NCI-H226 (cell line): Measurements from ENCODE around the gene STAMBPL1.

ENCODE experiments used
- DNase-seq: peaks from one replicate; pipeline ENCODE4 v3.0.0-alpha.2; 2015

STAMBPL1 gene

GRCh38 chr10:88957381-88957780 lies 77.3 kb downstream of the STAMBPL1 start:
- no peak for DNase-seq

- no peak for DNase-seq
Observed at GRCh38 chr10:88958721-88959120, 78.7 kb downstream of the STAMBPL1 start.

DNA sequence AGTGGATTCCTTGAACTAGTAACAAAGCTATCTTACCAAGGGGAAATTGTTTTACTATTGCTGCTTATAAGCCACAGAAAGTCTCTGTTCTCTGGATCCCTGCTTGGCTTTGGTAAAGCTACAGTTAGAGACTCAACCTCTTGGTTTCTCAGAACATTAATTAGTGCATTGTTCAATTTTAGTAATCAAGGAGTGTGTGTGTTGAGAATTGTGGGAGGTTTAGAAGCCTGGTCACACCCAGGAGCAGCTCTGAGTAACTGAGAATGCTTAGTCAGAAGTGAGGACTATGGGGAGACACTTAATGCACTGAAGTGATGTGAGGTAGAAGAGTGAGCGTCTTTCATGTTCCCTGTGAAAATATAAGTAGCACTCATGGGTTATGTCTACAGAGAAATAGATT lies 80.8 kb downstream of the STAMBPL1 start:
- no peak for DNase-seq

GRCh38 chr10:88961266-88961665 lies 81.2 kb downstream of the STAMBPL1 start:
- DNase-seq = no peak

DNA sequence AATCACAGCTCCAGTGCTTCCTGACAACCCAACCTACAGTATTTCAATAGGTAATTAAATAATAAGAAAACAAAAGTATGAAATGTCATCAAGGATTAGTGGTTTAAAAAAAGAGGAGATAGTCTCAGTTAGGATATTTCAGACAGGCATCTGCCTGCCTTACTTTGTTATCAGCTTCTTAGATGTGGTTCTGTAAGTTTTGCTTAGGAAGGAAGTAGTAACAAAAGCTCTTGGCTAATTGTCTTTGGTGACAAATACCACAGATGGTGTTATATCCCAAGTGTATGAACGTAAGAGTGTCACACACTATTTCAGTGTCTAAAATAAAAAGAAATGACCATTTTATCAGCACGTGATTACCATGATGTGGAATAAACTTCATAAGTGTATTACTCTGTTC lies 82.3 kb downstream of the STAMBPL1 start:
- DNase-seq = no peak

GRCh38 chr10:88963318-88963717 lies 83.3 kb downstream of the STAMBPL1 start:
- DNase-seq = no peak

DNA sequence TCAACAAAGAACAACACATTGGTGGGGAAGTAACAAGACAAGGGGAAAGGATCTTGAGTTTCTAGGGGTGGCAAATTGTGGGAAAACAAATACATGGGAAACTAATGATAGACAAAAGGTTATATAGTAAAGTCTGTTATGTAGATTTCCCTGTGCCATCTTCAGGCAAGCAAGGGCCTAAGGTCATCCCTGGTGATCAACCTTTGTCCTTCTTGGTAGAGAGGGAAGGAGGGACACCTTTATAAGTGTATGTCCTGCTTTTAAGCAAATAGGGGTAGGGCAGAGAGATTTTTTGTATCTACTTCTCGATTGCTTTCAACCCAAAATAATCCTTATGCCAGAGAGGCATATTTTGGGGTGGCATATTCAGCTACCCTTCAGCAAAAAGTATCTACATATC lies 84.3 kb downstream of the STAMBPL1 start:
- DNase-seq = no peak

DNA sequence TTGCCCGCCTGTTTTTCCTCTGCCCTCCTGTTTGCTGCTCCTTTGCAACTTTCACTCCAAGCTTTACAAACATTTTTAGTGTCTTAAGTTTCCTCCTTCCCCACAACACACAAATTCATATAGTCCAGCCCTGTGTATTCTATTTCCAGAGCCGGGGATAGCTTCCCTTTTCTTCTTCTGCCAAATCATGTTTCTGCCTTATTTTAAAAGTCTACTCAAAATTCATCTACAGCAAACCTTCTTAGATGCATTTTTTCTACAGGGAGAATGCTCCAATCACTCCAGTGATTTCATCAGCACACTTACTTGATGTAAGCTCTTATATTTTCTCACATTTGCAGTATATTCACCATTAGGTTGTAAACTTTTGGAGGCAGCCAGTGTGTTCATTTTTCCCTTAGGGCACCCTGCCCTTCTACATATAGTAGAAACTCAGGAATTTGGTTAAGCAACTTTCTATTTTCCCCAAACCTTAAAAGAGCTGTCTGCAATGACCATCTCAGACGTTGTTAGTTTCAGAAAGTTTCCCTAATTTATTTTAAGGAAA lies 84.9 kb downstream of the STAMBPL1 start:
- DNase-seq = no peak

DNA sequence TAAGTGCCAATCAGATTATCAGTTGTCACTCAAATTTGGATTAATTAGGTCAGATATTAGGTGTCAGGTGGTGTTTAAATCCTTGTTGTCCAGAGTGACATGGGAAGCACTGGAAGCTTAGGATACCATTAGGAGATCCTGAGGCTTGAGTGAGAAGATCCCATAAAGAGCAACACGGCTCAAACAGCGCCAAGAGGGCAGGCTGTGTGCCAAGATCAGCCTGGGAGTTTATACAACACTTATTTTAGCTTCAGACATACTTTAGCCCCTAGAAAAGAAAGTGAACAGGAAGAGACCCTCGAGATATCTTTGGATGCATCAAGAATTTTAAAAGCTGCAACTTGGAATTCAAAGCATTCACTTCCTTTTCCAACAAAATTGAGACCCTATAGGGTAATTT lies 86.8 kb downstream of the STAMBPL1 start:
- no peak for DNase-seq

- DNase-seq = no peak
Observed at GRCh38 chr10:88968391-88968790, 88.3 kb downstream of the STAMBPL1 start.

DNA sequence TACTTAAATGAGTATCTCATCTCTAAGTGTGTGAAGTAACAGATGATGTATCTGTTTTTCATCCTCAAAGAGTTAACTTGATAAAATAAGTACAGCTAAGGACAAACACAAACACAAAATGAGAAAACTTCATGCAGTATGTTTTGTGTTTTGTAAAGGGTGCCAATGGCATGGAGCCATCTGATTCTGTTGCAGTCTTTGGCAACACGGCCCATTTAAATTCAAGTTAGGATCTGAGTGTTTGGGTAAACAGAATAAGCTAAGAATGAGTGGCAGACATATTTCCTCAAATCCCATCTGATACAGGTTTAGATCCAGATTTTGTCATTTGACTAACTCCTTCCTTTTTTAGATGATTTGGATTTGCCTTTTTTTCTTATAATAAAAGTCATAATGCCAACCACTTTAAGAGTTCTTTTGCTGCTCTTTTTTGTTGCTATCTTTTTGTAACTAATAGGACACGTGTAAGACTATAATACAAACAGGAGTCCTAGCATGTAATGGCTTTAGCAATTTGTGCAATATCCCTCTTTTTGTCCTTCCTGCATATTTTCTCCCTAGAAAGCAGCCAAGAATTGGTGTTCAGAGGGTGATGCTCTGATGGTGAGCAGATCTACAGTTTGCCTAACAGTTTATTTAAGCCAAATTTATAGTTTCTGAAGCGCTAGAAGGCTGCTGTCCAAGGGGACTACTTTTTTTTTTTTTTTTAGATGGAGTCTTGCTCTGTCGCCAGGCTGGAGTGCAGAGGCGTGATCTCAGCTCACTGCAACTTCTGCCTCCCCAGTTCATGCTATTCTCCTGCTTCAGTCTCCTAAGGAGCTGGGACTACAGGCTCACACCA lies 91.4 kb downstream of the STAMBPL1 start:
- no peak for DNase-seq
